Smooth muscle cell of the brain vasculature (primary cell): Measurements from ENCODE around the gene ZNF212.
"Not testable (repeated sequence)": the region's sequence is repeated elsewhere in the genome, so short reads cannot be mapped to it uniquely, and the experiment has no call there.

ENCODE experiments used
- DNase-seq: peaks from one replicate; pipeline ENCODE4 v3.0.0-alpha.2; 2012; ENCODE audit warnings: low read depth, low spot score

ZNF212 gene

GRCh38 chr7:149218469-149219420 is 20.7 kb upstream of the ZNF212 start:
- DNase-seq, result no peak

GRCh38 chr7:149220534-149220933 is 18.9 kb upstream of the ZNF212 start:
- DNase-seq, result no peak

GRCh38 chr7:149223176-149223575 is 16.3 kb upstream of the ZNF212 start:
- no peak for DNase-seq

DNA sequence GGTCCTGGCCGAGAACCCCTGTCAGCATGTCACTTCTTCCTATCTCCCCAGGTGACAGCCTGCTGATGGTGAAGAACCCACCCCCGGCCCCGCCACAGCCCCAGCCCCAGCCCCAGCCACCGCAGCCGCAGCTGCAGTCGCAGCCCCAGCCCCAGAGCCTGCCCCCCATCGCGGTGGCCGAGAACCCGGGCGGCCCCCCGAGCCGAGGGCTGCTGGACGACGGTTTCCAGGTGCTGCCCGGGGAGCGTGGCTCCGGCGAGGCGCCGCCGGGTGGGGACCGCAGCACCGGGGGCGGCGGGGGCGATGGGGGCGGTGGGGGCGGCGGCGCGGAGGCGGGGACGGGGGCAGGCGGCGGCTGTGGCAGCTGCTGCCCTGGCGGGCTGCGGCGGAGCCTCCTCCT is 15.7 kb upstream of the ZNF212 start:
- DNase-seq, result no peak

GRCh38 chr7:149224352-149224751 is 15.1 kb upstream of the ZNF212 start:
- no peak for DNase-seq

- DNase-seq, result no peak
These were observed 14.3 kb upstream of the ZNF212 start for GRCh38 chr7:149225106-149225505.

DNA sequence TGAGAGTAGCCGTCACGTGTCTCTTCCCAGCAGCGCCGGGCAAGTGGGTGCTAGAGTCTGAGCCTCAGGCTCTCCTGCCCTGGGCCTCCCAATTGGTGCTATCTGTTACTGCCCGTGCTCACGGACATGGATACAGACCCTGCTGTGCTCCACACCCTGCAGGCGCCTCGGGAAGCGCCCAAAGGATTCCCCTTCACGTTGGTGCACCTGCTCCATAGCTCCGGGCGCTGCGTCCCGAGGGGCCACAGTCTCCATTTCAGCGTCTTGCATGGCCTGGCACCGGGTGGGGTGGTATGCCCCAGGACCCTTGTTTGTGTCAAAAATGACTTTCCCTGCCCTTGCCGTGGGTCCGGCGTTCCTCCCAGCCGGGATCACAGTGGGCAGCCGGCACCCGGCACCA is 13.8 kb upstream of the ZNF212 start:
- no peak for DNase-seq

DNA sequence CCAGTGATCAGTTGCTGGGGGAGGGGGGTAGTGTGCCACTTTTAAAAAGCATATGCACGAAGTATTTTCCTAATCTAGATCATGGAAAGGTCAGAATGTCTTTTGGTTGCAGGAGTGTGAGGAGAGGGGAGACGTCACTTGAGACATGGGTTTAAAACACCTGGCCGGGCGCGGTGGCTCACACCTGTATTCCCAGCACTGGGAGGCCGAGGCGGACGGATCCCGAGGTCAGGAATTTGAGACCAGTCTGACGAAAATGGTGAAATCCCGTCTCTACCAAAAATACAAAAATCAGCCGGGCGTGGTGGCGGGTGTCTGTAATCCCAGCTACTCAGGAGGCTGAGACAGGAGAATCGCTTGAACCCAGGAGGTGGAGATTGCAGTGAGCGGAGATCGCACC is 13.1 kb upstream of the ZNF212 start:
- not testable (repeated sequence) for DNase-seq

- no peak for DNase-seq
These were observed 12.5 kb upstream of the ZNF212 start for GRCh38 chr7:149226840-149227494.

DNA sequence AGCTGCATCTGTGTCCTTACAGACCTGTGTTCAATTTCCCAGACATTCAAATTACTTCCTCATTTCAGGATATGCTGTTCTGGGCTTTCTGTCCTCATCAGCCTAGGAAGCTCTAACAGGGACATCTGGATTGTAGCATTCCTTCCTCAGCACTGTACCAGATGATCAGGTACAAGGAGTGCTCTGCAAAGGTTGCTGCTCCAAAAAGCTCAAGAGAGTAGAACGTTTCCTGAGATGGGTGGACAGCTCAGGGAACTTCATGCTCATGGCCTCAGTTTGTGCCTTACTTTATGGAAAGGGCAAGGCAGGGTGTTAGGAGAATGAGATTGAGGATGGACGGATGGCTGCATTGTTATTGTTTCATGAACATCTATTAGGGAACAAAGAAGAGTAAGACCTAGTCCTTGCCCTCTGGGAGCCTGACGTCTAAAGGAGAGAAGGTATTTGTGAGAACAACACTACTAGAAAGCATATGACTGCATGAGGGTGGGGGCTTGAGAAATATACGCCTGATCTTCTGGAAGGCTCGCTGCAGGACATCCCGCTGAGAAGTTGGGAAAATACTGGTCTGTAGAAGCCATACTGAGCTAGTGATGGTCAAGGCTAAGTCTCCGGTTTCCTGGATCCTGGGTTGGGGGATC is 10.5 kb upstream of the ZNF212 start:
- DNase-seq, result no peak

- DNase-seq, result no peak
These were observed 9.9 kb upstream of the ZNF212 start for GRCh38 chr7:149229526-149229925.

DNA sequence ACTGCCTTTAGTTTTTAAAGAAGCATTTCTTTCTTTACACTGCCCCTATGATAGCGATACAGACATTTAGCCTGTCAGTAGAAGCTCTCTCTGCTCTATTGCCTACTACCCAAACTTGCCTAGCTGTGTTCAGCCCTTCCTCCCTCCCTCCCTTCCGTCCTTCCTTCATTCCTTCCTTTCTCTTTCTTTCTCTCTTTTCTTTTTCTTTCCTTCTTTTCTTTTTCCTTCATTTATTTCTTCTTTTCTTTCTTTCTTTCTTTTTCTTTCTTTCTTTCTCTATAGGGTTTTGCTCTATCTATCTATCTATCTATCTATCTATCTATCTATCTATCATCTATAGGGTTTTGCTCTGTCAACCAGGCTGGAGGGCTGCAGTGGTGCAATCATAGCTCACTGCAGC is 7.1 kb upstream of the ZNF212 start:
- no peak for DNase-seq

- not testable (repeated sequence) for DNase-seq
These were observed 5.7 kb upstream of the ZNF212 start for GRCh38 chr7:149233655-149234204.

DNA sequence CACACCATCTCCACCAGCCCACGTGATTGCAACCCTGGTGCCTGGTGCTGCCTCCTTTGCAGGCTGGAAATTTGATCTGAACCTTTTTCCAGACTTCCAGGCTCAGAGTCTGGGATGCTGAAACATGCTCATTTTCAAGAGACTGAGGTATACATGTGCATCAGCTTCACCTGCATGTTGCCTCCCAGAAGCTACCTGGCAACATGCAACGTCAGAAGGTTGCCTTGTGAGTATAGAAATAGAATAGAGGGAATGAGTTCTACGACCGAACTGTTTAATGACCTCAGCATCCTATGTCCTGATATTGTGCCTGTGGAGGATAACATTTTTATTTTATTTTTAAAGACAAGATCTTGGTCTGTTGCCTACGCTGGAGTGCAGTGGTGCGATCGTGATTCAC is 1.9 kb upstream of the ZNF212 start:
- no peak for DNase-seq

- no peak for DNase-seq
These were observed 1.4 kb upstream of the ZNF212 start for GRCh38 chr7:149238051-149238450.

DNA sequence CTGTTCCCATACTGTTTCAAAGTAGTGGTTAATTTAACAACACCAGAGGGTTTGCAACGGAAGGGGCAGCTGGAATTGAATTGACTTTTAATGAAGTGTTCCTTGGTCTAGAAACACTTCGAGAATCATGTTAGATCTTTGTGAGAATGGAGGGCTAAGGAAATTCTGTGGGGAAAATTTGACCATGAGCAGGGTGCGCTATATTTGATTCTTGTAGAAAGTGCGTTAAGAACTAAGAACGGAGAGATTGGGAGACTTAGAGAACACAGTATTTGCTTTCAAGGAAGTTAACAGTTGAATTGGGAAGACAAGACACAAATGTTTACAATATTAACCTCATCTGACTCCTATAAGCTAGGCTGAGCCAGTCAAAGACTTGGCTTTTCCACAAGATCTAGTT is 1.2 kb downstream of the ZNF212 start:
- no peak for DNase-seq

DNA sequence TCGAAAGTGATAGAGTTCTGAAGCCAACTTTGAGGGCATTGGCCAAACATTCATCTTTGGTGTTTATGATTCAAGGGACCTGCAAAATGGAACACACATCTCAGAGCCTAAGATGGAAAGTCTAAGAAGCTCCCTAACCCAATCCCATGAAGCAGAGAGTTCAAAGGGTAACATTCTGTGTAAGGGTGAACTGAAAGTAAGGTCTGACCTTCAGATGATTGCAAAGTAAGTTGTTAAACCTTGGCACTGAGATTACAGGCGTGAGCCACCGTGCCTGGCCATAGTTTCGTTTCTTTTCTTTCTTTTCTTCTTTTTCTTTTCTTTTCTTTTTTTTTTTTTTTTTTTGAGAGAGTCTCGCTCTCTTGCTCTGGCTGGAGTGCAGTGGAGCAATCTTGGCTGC is 2.2 kb downstream of the ZNF212 start:
- DNase-seq, result no peak

GRCh38 chr7:149245244-149245643 is 5.8 kb downstream of the ZNF212 start:
- no peak for DNase-seq

GRCh38 chr7:149245744-149246143 is 6.3 kb downstream of the ZNF212 start:
- DNase-seq, result no peak

DNA sequence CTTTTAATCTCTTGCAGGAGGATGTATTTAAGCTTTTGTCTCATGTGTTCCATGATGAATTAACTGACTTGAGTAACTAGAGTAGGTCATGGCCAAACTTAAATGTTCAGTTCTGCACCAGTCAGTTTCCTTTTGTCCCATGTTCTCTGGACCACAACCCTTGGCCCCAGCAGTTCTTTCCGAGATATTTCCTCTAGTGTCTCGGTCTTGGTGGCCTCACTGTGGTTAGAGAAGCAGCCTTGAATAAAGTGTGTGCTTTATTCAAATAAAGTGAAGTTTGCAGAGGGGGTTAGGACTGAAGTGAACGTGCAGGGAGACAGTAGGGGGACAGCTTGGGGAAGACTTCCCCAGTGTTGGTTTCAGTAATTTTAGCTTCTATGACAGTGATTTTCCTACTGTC is 9.3 kb downstream of the ZNF212 start:
- no peak for DNase-seq

DNA sequence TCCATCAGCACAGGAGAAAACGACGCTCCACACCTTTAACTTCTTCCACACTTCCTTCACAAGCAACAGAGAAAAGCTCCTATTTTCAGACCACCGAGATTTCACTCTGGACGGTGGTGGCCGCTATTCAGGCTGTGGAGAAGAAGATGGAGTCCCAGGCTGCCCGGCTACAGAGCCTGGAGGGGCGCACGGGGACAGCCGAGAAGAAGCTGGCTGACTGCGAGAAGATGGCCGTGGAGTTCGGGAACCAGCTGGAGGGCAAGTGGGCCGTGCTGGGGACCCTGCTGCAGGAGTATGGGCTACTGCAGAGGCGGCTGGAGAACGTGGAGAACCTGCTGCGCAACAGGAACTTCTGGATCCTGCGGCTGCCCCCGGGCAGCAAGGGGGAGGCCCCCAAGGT is 10.7 kb downstream of the ZNF212 start:
- DNase-seq, result not testable (repeated sequence)

GRCh38 chr7:149251518-149251917 is 12.1 kb downstream of the ZNF212 start:
- DNase-seq, result not testable (repeated sequence)
